ENCODE measurements around the gene VAV3.

GRCh38 chr1:107707111-107707510 lies 257.9 kb downstream of the VAV3 start:
- TF ChIP-seq CTCF (IDR thresholded peaks at IDR 0.05; ENCODE audit: insufficient read depth, low read length): no peak
- TF ChIP-seq SPI1 (IDR thresholded peaks at IDR 0.05; ENCODE audit: borderline replicate concordance, low read depth): no peak
- no peak for TF ChIP-seq GABPA (IDR thresholded peaks at IDR 0.05; ENCODE audit: low read depth)
- no peak for TF ChIP-seq POLR2AphosphoS5 (IDR thresholded peaks at IDR 0.05; ENCODE audit: low read depth)
